GM10248 (cell line): Measurements from ENCODE around the gene GRHPR.
A peak's percentile ranks its signal among the peaks of the same experiment; 100 is the strongest.

Experiments used
- CTCF ChIA-PET: fragments of 300-600 bp; sonication (Branson Sonifier 250); formaldehyde crosslinking; extraction: SDS; loops from one replicate; lab custom pipeline; 2021; ENCODE audit warnings: antibody characterized with exemption; lab: Yijun Ruan, JAX
- POLR2A ChIA-PET: fragments of 350-650 bp; sonication (Branson Sonifier 250); formaldehyde crosslinking; extraction: SDS; loops from one replicate; lab custom pipeline; 2020; ENCODE audit warnings: antibody characterized with exemption; lab: Yijun Ruan, JAX
- DNase-seq: peaks from one replicate; pipeline ENCODE4 v3.0.0; 2012; ENCODE audit errors: extremely low spot score
- CTCF ChIP-seq: IDR thresholded peaks from 2 replicates; pipeline ENCODE4 v1.5.1; 2012; ENCODE audit warnings: mild to moderate bottlenecking, low read depth; ENCODE audit errors: extremely low read depth, missing control alignments, control extremely low read depth

The GRHPR gene

DNA sequence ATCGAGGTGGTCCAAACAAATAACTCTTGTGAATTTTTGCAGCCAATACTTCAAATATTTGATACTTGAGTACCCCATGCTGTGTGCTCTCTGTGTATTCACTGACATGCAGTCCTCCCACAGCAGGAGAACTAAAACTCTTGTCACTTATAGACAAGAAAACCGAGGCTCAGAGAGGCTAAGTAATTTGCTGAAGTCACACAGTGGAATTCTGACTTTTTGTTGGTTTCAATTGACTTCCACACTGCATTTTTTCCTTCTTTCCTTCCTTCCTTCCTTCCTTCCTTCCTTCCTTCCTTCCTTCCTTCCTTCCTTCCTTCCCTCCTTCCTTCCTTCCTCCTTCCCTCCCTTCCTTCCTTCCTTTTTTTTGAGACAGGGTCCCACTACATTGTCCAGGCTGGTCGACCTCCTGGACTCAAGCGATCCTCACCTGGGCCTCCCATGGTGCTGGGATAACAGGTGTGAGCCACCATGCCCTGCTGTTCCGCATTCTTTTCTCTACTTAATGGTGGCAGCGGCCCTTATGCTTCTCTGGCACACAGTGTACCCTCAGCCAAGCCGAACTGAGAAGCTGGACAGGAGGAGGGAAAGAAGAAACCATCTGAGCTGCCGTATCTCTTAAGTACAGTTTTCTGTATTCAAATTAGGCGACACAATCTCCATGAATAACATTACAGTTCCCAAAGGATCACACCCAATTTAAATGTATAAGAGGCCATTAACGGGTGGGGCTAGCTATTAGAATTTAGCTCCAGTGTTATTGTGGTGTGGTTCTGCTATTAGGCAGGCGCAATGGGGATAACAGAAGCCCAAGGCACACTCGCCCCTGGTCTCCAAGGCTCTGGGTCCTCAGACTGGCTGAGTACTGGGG lies 38.4 kb upstream of the GRHPR start:
- DNase-seq, result no peak
- TF ChIP-seq CTCF, result no peak
- POLR2A ChIA-PET, result no interaction called here
- CTCF ChIA-PET, result interaction anchor here (1.4 to 21.5 kb wide), 5 partner anchors 7 to 38 kb away, joined by 3 to 359 read pairs (median 25); no protein-coding TSS in a partner anchor

DNA sequence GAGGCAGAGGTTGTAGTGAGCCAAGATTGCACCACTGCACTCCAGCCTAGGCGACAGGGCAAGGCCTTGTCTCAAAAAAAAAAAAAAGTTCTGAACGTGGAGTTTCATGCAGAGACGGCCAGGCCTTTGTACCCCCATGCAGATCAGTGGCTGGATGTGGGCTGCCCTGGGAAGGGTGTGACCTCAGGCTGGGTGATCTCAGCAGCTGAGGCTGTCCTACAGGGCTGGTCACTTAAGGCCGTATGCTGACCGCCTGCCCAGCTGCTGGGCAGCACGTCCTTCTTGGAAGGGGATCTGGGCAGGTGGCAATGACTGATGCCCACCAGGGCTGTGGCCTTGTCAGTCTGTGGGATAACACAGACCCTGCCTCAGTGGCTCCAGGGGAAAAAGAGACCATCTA lies 37.2 kb upstream of the GRHPR start:
- no peak for DNase-seq
- ChIA-PET CTCF (interaction anchor here (1.4 to 21.5 kb wide), 4 partner anchors 9 to 39 kb away, joined by 3 to 359 read pairs (median 51); no protein-coding TSS in a partner anchor), POLR2A (interaction anchor here (0.6 kb wide), 1 partner anchor 248 kb away, joined by 3 read pairs; no protein-coding TSS in a partner anchor)
- no peak for TF ChIP-seq CTCF

DNA sequence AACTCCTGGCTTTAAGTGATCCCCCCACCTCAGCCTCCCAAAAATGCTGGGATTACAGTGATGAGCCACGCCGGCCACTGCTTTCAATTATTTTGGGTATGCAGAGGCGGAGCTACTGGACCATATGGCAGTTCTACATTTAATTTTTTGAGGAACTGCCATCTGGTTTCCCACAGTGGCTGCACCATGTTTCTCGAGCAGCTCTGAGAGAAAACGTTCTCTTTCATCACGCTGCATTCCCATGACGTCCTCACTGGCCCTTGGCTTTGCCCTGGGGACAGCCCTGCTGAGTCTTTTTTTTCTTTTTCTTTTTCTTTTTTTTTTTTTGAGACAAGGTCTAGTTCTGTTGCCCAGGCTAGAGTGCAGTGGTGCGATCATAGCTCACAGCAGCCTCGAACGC lies 35.5 kb upstream of the GRHPR start:
- no peak for TF ChIP-seq CTCF
- CTCF ChIA-PET, result interaction anchor here (0.8 to 21.5 kb wide), 5 partner anchors 9 to 514 kb away, joined by 3 to 359 read pairs (median 4); no protein-coding TSS in a partner anchor
- POLR2A ChIA-PET, result interaction anchor here (0.7 to 0.8 kb wide), 2 partner anchors 13 to 205 kb away, joined by 3 to 6 read pairs; no protein-coding TSS in a partner anchor
- no peak for DNase-seq

- POLR2A ChIA-PET, result interaction anchor here (0.6 to 1.0 kb wide), 3 partner anchors 17 to 25 kb away, joined by 3 read pairs; no protein-coding TSS in a partner anchor
- DNase-seq, result peak; percentile 83
- peak; percentile 75 for TF ChIP-seq CTCF
- CTCF ChIA-PET, result interaction anchor here (0.8 to 21.5 kb wide), 12 partner anchors 9 to 394 kb away, joined by 3 to 359 read pairs (median 5); no protein-coding TSS in a partner anchor
Measured at GRCh38 chr9:37390759-37391158, 31.7 kb upstream of the GRHPR start.

DNA sequence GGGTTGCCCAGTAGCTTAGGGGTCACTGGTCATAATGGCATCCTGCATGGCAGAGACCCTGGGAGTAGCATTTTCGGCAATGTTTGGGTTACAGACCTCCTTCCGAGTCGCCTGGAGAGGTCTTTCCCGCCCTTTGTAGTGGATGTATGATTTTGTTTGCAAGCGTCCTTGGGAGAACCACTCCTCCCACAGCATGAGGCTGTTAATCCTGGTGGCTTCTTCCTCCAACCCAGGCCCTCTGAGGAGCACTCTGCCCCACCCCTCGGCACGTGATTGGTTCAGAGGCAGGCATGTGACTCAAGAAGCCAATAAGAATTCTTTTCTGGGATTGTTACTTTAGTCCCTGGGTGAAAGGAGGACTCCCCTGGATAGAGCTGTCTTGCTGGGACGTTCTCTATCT lies 30.2 kb upstream of the GRHPR start:
- TF ChIP-seq CTCF, result no peak
- POLR2A ChIA-PET, result interaction anchor here (1.0 kb wide), 1 partner anchor 20 kb away, joined by 3 read pairs; no protein-coding TSS in a partner anchor
- CTCF ChIA-PET, result interaction anchor here (1.2 to 21.5 kb wide), 7 partner anchors 9 to 396 kb away, joined by 3 to 359 read pairs (median 13); no protein-coding TSS in a partner anchor
- DNase-seq, result no peak

- DNase-seq, result no peak
- TF ChIP-seq CTCF, result no peak
- ChIA-PET CTCF (interaction anchor here (0.8 to 21.5 kb wide), 6 partner anchors 12 to 66 kb away, joined by 3 to 359 read pairs (median 4); no protein-coding TSS in a partner anchor), POLR2A (no interaction called here)
Measured at GRCh38 chr9:37395229-37395628, 27.3 kb upstream of the GRHPR start.
